NCI-H146 (cell line): ENCODE measurements around the gene B3GAT1.

Experiments used
- DNase-seq: peaks from one replicate; lab custom pipeline; 2025; lab: John Stamatoyannopoulos, UW

The B3GAT1 gene

GRCh38 chr11:134441706-134442105 lies 29.7 kb upstream of the B3GAT1 start:
- no peak for DNase-seq

- DNase-seq = no peak
Measured at GRCh38 chr11:134441281-134441680, 29.2 kb upstream of the B3GAT1 start.

GRCh38 chr11:134440851-134441250 lies 28.8 kb upstream of the B3GAT1 start:
- DNase-seq = no peak

DNA sequence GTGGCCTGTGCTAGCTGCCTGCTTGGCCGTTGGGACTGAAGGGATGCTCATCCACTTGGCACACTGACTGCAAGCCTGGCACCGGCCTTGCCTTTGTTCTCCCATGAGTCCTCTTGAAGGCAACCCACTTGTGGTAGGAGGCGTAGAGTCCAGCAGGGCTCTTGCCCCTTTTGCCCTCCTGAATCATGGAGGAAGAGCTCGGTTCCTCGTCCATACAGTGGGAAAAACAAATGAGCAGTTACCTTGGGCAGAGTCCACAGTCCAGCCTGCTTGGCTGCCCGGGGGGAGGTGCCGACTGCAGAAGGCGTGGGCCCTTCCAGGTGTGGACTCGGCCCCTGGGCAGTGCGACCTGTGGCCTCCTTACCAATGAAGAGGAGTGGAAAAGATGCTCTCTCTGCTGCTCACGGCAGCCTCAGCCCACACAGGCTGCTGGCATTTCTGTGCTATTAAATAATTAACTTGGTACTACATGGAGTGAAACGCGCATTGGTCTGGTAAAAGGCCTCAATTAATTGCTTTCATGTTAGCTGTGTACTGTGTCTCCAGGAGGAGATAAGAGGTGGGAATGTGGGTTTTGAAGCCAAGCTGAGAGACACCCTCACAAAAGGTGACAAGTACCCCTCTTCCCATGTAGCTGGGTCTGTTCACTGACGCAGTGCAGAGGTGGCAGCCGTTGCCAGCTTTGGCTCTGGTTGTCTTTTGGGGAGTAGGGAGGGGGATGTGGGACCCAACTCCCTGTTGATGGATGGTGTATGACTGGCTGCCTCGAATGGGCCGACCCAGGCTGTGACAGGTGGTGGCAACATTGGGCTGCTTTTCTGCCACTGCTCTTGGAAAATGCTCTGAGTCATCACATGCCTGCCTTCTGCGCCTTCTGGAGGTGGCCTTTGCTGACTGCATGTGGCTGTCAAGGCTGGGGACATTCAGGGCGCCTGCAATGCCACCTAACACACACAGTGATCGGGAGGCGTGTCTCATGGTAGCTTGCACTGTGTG lies 26.8 kb upstream of the B3GAT1 start:
- no peak for DNase-seq

DNA sequence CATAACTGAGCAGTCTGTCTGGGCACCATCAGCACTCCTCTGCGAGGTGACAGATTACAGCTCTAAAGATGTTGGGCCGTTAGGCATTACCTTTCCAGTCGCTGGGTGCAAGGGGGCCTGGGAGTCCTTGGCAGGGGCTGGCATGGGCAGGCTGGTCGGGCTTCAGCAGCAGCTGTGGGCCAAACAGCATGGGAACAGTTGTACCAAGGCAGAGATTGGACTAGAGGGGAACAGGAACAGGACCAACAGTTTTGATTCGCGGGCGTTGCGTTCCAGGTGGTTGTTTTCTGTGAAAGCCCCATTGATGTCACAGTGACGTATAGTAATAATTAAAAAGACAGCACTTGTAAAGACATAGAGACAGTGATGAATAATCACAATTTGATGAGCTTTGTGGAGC lies 25.8 kb upstream of the B3GAT1 start:
- no peak for DNase-seq

- DNase-seq = no peak
Measured at GRCh38 chr11:134436781-134437180, 24.7 kb upstream of the B3GAT1 start.

DNA sequence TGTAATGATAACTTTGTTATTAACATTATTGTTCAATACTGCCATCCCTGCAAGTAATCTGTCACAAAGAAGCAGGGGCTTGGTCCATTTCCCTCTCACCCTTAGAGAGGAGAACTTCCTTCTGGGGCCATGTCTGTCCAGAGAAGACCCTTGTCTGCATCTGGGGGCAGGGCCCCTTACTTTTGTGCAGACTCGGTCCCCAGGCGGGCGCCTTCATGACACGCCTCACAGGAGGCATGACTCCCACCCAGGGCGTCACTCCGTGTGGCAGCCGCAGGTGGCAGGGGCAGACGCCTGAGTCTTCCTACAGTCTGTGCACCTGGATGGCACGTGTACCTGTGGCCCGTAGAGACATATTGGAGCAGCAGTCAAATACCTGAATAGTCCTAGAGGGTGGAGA lies 21.8 kb upstream of the B3GAT1 start:
- DNase-seq = no peak

GRCh38 chr11:134433251-134433650 lies 21.2 kb upstream of the B3GAT1 start:
- no peak for DNase-seq

GRCh38 chr11:134432776-134433175 lies 20.7 kb upstream of the B3GAT1 start:
- no peak for DNase-seq

GRCh38 chr11:134429106-134429505 lies 17.1 kb upstream of the B3GAT1 start:
- DNase-seq = no peak

DNA sequence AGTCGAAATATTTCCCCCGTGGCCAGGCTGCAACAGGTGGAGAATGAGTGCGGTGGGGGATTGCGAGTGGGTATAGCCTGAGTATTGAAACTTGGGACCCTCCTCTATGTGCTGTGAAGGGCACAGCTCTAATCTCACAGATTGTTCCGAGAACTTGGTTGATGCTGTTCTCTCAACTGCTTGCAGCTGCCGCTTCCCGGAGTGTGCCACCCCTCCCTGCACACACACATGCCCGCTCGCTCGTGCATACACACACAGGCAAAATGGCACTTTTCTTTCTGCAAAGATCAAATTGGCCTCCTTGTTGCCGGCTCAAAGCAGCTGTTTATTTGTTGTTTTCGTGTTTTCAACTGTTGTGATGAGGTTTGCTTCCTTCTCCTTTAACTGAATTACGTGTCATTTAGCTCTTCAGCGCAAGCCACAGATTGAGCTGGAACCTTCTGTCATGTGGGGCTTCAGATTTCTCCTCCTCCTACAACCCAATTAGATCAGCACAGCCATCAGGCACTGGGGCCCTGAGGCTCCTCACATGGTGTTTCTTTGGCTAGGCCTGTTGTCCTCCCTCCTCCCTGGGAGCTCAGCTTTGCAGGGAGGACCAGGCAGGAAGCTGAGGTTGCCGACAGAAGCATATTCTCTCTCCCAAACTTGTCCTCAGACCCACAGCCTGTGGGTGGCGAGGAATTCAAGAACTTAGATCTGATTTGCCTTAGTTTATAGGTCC lies 13.9 kb upstream of the B3GAT1 start:
- DNase-seq = no peak

DNA sequence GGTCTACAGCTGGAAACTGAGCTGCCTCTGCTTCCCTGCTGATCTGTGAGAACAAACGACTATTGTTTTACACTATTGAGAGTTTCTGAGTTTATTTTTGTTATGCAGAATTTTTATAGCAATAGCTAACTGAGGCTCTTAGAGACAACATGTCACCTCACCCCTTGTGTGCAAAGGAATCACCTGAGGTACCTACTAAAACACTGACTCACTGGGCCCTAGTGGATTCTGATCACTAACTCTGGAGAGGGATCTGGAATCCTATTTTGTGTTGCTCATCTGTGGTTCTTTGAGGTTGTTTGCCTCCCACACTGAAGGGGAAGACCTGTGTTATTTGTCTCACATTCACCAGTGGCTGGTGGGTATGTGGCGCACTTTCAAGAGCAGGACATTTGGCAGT lies 13.4 kb upstream of the B3GAT1 start:
- no peak for DNase-seq

GRCh38 chr11:134423106-134423505 lies 11.1 kb upstream of the B3GAT1 start:
- no peak for DNase-seq

- DNase-seq = no peak
Measured at GRCh38 chr11:134417871-134418840, 6.1 kb upstream of the B3GAT1 start.

DNA sequence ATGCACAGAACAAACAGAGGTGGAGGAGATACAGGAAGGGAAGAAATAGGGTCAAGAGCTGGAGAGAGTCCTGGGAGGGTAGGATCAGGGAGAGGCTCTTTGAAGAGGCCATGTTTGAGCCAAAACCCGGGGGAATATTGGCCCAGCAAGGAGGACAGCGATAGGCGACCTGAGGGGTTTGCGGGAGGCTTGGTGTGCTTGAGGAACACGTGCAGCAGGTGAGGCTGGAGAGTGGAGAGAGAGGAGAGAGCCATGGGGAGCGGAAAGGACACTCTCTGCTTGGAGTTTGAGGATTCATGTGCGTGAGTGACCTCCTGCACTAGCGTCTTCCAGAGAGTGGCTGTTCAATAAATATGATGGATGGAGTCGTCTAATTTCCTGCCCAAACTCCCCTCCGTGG lies 4.7 kb upstream of the B3GAT1 start:
- DNase-seq = no peak

- DNase-seq = no peak
Measured at GRCh38 chr11:134414766-134415765, 3.0 kb upstream of the B3GAT1 start.

GRCh38 chr11:134413826-134414731 lies 2.0 kb upstream of the B3GAT1 start:
- DNase-seq = no peak

GRCh38 chr11:134413043-134413825 lies 1.2 kb upstream of the B3GAT1 start:
- no peak for DNase-seq

- DNase-seq = no peak
Measured at GRCh38 chr11:134410766-134411165, 1.3 kb downstream of the B3GAT1 start.
